Mucosa of stomach (tissue), 1 donor: Measurements from ENCODE around the gene AAR2.

Experiments used
- H3K27me3 ChIP-seq: one replicate; pipeline ENCODE4 v1.7.0; 2013; ENCODE audit warnings: mild to moderate bottlenecking, low read length; ENCODE audit not compliant: control insufficient read depth, insufficient read depth
- H3K36me3 ChIP-seq: one replicate; pipeline ENCODE4 v1.7.0; 2013; ENCODE audit warnings: low read length; ENCODE audit not compliant: control insufficient read depth, insufficient read depth
- H3K4me1 ChIP-seq: one replicate; pipeline ENCODE4 v1.7.0; 2013; ENCODE audit warnings: mild to moderate bottlenecking, low read length; ENCODE audit not compliant: control insufficient read depth, insufficient read depth
- H3K4me3 ChIP-seq: one replicate; pipeline ENCODE4 v1.7.0; 2013; ENCODE audit warnings: low read length
- H3K9ac ChIP-seq: one replicate; pipeline ENCODE4 v1.7.0; 2013; ENCODE audit warnings: mild to moderate bottlenecking, low read length, moderate library complexity
- H3K9me3 ChIP-seq: one replicate; pipeline ENCODE4 v1.7.0; 2013; ENCODE audit warnings: mild to moderate bottlenecking, low read length, moderate library complexity; ENCODE audit not compliant: control insufficient read depth
- donor health status: Pancreatic carcinoma.

AAR2 gene

DNA sequence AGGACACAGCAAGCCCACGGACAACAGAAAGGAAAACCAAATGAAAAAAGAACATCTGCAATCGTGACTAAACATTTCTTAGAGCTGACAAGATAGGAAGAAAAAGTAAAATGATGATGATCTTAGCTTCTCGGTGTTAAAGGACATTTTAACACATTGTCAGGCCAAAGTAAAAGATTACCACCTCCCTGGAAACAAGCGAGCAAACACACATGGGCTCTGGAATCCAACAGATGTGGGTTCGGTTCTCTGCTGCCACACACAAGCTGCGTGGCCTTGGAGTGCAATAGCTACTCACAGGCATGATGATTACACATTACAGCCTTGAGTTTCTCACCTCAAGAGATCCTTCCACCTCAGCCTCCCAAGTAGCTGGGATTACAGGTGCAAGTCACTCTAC lies 7.5 kb upstream of the AAR2 start:
- Histone ChIP-seq H3K9ac (no peak overlapping the region), H3K36me3 (no peaks in the 10 kb centered on the region), H3K4me1 (no peaks in the 10 kb centered on the region), H3K4me3 (no peak overlapping the region), H3K9me3 (no peaks in the 10 kb centered on the region), H3K27me3 (no peaks in the 10 kb centered on the region)

DNA sequence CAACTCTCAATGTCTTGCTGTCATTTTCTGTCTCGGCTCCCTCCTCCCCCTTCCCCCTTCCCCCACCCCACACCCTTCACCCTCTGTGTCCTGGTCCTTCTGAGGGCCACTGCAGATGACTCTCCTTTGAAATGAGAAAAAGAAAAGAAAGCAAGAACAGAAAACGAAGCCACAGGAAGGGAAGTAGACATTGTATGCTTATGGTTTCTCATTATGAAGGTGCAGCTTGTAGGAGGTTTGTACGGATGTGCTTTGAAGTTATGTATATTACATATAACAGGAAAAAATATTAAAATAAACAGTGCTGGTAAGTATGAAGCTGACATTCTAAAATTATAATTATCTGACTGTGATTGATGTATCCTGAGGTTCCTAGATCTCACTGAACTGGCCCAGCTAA lies 6.3 kb upstream of the AAR2 start:
- Histone ChIP-seq H3K4me1 (no peaks in the 10 kb centered on the region), H3K36me3 (no peaks in the 10 kb centered on the region), H3K9me3 (no peaks in the 10 kb centered on the region), H3K27me3 (no peaks in the 10 kb centered on the region), H3K9ac (no peak overlapping the region), H3K4me3 (no peak overlapping the region)

DNA sequence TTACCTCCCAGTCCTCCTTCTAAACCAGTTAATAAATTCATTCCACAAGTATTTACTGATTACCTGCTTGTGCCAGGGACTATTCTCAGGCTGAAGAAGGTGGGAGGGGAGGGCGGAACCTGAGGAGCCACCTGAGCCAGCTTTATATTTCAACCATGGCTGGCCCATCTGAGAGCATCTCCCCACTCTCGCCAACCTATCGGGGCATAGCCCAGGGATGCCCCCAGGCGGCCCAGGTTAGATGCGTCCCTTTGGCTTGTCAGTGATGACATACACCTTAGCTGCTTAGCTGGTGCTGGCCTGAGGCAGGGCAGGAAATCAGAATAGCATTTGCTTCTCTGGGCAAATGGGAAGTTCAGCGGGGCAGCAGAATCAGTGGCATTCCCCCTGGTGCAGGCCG lies 4.9 kb upstream of the AAR2 start:
- no peak overlapping the region for H3K9ac ChIP-seq

DNA sequence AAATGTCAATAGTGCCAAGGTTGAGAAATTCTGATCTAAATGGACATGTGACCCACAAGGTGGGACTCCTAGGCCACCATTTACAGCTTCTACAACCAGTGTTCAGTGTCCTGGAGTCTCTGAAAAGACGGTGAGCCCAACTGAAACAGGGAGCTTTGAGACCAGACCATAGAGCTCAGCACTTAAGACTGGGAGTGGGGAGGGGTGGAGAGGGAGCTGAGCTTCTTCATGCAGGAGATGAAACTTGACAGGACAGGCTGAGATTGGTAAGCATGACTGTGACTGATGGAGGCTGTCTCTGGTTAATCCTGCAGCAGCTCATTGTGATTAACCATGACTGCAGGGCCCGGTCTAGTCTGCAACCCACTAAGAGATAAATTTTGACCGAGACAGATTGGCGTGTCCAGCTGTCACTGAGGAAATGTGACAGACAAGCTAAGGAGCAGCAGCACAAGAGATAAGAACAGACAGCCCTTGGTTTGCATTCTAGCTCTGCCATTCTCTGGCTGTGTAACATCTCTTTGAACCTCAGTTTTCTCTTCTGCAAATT lies 1.4 kb upstream of the AAR2 start:
- Histone ChIP-seq H3K9ac (no peak overlapping the region), H3K36me3 (no peaks in the 10 kb centered on the region), H3K4me1 (peaks cover 8% of the 10 kb centered on the region), H3K9me3 (no peaks in the 10 kb centered on the region), H3K27me3 (no peaks in the 10 kb centered on the region), H3K4me3 (no peak overlapping the region)

More for the DNA sequence above, 4.9 kb upstream of the AAR2 start:
- Histone ChIP-seq H3K4me3 (no peak overlapping the region), H3K9me3 (no peaks in the 10 kb centered on the region), H3K36me3 (no peaks in the 10 kb centered on the region), H3K27me3 (no peaks in the 10 kb centered on the region), H3K4me1 (peaks cover 5% of the 10 kb centered on the region)

DNA sequence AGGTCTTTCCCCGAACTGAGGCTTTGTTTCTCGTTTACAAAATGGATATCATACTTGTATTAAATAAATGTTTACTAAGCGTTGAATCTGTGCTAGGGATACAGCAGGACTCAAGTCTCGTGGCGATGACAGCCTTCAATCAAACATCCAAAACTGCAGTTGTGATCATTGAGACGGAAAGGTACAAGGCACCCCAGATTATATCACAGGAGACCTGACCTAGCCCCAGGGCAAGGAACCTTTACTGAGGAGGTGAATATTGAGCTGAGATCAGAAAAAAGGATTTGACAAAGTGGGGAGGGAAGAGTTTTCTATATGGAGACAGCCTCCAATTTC lies 476 bp downstream of the AAR2 start:
- H3K9ac ChIP-seq, result peak overlapping the region; percentile 89
- H3K4me3 ChIP-seq, result peak overlapping the region; percentile 78
- no peaks in the 10 kb centered on the region for H3K36me3 ChIP-seq
- no peaks in the 10 kb centered on the region for H3K27me3 ChIP-seq
- H3K4me1 ChIP-seq, result peaks cover 8% of the 10 kb centered on the region
- H3K9me3 ChIP-seq, result no peaks in the 10 kb centered on the region

DNA sequence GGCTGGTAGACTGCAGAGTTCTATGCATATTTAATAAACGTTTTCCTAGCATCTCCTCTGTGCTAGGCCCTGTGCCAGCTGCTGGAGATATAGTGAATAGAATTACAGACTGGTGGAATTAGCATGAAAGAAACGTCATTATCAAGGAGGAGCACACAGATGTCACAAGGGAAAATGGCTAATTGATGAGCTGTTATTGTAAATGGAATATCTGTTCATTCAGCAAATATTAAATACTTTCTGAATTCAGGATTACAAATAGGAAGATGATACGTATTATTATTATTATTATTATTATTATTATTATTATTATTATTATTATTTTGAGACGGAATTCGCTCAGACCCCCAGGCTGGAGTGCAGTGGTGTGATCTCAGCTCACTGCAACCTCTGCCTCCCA lies 1.2 kb downstream of the AAR2 start:
- Histone ChIP-seq H3K4me1 (peaks cover 8% of the 10 kb centered on the region), H3K4me3 (no peak overlapping the region), H3K27me3 (no peaks in the 10 kb centered on the region), H3K9me3 (no peaks in the 10 kb centered on the region), H3K9ac (peak overlapping the region; percentile 89), H3K36me3 (no peaks in the 10 kb centered on the region)

DNA sequence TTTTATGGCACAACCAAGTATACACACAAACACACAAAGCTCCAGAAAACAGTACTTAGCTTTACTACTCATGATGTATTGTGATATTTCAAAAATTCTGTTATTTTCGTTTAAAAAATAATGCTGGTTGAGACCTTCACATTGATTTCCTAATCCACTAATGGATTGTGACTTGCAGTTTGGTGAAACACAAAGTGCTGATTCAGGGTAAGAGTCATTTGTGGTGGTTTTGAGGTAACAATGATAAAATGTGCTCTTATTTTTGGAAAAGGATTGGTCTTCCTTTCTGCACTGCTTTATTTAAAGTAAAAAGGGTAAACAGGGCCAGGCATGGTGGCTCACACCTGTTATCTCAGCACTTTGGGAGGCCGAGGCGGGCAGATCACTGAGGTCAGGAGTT lies 1.9 kb downstream of the AAR2 start:
- Histone ChIP-seq H3K9ac (no peak overlapping the region), H3K4me3 (no peak overlapping the region), H3K4me1 (peaks cover 8% of the 10 kb centered on the region), H3K36me3 (no peaks in the 10 kb centered on the region), H3K9me3 (no peaks in the 10 kb centered on the region), H3K27me3 (no peaks in the 10 kb centered on the region)

DNA sequence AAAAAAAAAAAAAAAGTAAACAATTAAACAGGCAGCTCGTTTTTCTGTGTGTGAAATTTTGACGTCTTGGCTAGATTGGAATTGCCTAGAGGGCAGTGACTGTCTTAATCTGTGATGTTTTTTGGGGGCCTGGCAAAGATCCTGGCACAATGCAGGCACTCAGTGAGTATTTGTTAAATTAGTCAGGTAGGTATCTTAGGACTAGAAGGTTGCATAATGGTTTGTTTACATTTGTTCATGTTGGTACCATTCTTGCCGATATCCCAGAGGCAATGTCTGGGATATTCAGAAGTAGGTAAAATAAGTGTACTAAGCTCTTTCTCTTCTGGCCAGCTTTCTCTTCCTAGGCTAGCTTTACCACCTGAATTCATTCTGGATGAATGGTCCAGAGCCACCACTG lies 2.5 kb downstream of the AAR2 start:
- H3K9ac ChIP-seq, result no peak overlapping the region
- H3K4me1 ChIP-seq, result peaks cover 8% of the 10 kb centered on the region
- H3K9me3 ChIP-seq, result no peaks in the 10 kb centered on the region
- H3K4me3 ChIP-seq, result no peak overlapping the region
- H3K27me3 ChIP-seq, result no peaks in the 10 kb centered on the region
- H3K36me3 ChIP-seq, result no peaks in the 10 kb centered on the region

DNA sequence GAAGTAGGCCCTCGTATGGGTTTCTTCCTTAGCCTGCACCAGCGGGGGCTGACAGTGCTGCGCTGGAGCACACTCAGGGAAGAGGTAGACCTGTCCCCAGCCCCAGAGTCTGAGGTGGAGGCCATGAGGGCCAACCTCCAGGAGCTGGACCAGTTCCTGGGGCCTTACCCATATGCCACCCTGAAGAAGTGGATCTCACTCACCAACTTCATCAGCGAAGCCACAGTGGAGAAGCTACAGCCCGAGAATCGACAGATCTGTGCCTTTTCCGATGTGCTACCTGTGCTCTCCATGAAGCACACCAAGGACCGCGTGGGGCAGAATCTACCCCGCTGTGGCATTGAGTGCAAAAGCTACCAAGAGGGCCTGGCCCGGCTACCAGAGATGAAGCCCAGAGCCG lies 3.8 kb downstream of the AAR2 start:
- Histone ChIP-seq H3K9me3 (no peaks in the 10 kb centered on the region), H3K36me3 (peaks cover 4% of the 10 kb centered on the region), H3K4me1 (peaks cover 8% of the 10 kb centered on the region), H3K27me3 (no peaks in the 10 kb centered on the region), H3K4me3 (no peak overlapping the region), H3K9ac (no peak overlapping the region)

DNA sequence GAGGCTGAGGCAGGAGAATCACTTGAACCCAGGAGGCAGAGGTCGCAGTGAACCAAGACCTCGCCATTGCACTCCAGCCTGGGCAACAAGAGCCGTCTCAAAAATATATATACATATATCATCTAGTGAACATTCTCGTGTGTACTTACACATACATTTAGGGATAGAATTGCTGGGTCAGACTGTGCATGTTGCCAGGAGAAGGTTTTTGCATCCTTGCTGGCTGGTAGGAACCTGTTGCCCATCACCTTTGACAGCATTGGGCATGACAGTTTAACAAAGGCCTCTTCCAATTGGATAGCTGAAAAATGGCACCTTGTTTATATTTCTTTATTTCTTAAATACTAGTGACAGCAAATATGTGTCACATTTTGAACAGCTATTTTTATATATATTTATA lies 5.4 kb downstream of the AAR2 start:
- Histone ChIP-seq H3K27me3 (no peaks in the 10 kb centered on the region), H3K4me1 (peaks cover 4% of the 10 kb centered on the region), H3K36me3 (peaks cover 4% of the 10 kb centered on the region), H3K9me3 (no peaks in the 10 kb centered on the region), H3K9ac (no peak overlapping the region), H3K4me3 (no peak overlapping the region)

DNA sequence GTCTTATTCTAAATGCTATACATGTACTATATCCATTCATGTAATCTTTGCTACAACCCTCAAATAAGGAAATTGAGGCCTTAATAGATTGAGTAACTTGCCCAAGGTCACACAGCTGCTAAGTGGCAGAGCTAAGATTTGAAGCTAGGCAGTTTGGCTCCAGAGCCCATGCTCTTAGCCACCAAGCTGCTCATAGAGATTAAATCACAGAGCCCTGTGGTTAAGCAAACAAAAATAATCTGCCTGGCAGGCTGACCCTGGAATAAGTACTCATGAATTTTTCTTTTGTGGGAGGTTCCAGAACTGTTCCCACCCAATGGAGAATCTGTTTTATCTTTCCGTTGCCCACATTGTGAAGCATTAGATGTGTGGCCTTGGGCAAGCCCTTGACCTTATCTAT lies 7.4 kb downstream of the AAR2 start:
- Histone ChIP-seq H3K27me3 (no peaks in the 10 kb centered on the region), H3K9ac (no peak overlapping the region), H3K4me1 (no peaks in the 10 kb centered on the region), H3K36me3 (peaks cover 4% of the 10 kb centered on the region), H3K4me3 (no peak overlapping the region), H3K9me3 (no peaks in the 10 kb centered on the region)

DNA sequence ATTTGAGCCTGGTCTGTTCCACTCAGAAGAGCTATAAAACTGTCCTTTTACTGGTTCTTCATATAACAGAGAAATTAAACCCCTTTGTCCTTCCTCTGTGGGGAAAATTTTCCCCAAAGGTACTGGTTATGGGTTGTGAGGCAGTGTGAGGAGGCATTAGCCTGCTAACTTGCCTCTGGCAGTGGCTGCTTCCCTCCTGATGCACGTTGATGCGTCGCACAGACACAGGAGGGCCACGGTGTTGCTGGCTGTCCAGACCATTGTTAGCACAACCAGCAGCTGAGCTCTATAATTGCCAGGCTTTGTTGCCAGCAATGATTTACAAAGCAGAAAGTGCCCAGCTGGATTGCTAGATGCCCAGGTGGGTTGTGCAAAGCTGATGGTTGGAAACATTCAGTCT lies 10.1 kb downstream of the AAR2 start:
- peaks cover 4% of the 10 kb centered on the region for H3K36me3 ChIP-seq
- no peaks in the 10 kb centered on the region for H3K27me3 ChIP-seq
- no peaks in the 10 kb centered on the region for H3K9me3 ChIP-seq
- no peak overlapping the region for H3K9ac ChIP-seq
- H3K4me1 ChIP-seq, result no peaks in the 10 kb centered on the region
- H3K4me3 ChIP-seq, result no peak overlapping the region

DNA sequence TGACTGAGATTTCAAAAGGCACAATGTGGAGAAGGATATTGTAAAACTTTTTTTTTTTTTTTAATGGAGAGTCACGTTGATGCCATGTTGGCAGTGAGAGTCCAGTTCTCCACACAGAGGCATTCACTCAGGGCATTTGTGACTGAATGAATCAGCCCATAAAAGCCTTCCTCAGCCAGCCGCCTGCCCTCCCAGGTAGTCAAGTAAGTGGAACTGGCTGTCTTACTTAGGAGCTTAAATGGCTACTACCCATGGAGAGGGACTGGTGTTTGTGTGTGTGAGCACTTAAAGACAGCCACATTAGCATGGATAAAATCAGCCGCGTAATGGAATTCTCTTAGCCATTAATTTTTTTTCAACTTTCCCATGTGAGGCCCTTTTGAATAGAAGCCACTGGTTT lies 12.6 kb downstream of the AAR2 start:
- Histone ChIP-seq H3K4me3 (no peak overlapping the region), H3K4me1 (no peaks in the 10 kb centered on the region)

More for the DNA sequence above, 12.6 kb downstream of the AAR2 start:
- Histone ChIP-seq H3K9me3 (no peaks in the 10 kb centered on the region), H3K36me3 (peaks cover 4% of the 10 kb centered on the region), H3K9ac (no peak overlapping the region), H3K27me3 (no peaks in the 10 kb centered on the region)
